ENCODE measurements around the gene WDR82. TPM values are rescaled to one million over a fixed set of nuclear protein-coding genes. Genes with fewer than 3 reads are reported as not detected.

Gene WDR82
- total and polyA plus RNA-seq, 10 of the 15 experiments (the other 5 are each of a cell fraction or from before 2014, with no cell fraction given) = 10.1 to 82.4 (median 48.7) TPM

DNA sequence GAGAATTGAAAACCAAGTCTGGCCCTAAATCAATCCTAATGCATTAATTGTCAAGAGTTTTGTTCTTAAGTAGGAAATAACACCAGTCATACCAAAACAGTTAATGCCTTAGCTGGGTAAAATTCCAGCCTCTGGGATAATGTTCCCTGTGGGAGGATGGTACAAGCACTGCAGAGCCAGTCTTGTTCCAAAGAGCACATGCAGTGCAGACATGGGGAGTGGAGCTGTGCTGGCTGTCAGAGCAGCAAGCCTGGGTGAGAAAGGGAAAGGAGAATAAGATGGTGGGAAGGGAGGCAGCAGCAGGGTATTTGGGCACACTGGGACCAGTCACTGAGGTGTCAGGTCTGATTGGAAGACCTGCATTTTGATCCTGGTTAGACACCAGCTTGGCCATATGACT is 68.4 kb downstream of the WDR82 start:
- no peak for TF ChIP-seq NRF1 (conservative IDR thresholded peaks at IDR 0.05; ENCODE audit: low read depth, low read length)
- TF ChIP-seq IRF4 (IDR thresholded peaks at IDR 0.05; ENCODE audit: low read depth, low read length) = no peak
- TF ChIP-seq SUZ12 (IDR thresholded peaks at IDR 0.05; ENCODE audit: unreplicated experiment) = no peak
- no peak for TF ChIP-seq FOXK2 (IDR thresholded peaks at IDR 0.05)
- no peak for TF ChIP-seq NR2F1 (conservative IDR thresholded peaks at IDR 0.05)
- no peak for TF ChIP-seq PKNOX1 (IDR thresholded peaks at IDR 0.05)
- no peak for TF ChIP-seq ATF3 (IDR thresholded peaks at IDR 0.05; ENCODE audit: borderline replicate concordance, extremely low read depth, low read depth, low read length)
- TF ChIP-seq MTA2 (IDR thresholded peaks at IDR 0.05; ENCODE audit: low read depth) = no peak
- TF ChIP-seq ZBED1 (IDR thresholded peaks at IDR 0.05; ENCODE audit: borderline replicate concordance) = no peak
- no peak for TF ChIP-seq ZBTB40 (IDR thresholded peaks at IDR 0.05; ENCODE audit: borderline replicate concordance)
- TF ChIP-seq, protein P1, sequence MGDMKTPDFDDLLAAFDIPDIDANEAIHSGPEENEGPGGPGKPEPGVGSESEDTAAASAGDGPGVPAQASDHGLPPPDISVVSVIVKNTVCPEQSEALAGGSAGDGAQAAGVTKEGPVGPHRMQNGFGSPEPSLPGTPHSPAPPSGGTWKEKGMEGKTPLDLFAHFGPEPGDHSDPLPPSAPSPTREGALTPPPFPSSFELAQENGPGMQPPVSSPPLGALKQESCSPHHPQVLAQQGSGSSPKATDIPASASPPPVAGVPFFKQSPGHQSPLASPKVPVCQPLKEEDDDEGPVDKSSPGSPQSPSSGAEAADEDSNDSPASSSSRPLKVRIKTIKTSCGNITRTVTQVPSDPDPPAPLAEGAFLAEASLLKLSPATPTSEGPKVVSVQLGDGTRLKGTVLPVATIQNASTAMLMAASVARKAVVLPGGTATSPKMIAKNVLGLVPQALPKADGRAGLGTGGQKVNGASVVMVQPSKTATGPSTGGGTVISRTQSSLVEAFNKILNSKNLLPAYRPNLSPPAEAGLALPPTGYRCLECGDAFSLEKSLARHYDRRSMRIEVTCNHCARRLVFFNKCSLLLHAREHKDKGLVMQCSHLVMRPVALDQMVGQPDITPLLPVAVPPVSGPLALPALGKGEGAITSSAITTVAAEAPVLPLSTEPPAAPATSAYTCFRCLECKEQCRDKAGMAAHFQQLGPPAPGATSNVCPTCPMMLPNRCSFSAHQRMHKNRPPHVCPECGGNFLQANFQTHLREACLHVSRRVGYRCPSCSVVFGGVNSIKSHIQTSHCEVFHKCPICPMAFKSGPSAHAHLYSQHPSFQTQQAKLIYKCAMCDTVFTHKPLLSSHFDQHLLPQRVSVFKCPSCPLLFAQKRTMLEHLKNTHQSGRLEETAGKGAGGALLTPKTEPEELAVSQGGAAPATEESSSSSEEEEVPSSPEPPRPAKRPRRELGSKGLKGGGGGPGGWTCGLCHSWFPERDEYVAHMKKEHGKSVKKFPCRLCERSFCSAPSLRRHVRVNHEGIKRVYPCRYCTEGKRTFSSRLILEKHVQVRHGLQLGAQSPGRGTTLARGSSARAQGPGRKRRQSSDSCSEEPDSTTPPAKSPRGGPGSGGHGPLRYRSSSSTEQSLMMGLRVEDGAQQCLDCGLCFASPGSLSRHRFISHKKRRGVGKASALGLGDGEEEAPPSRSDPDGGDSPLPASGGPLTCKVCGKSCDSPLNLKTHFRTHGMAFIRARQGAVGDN (IDR thresholded peaks at IDR 0.05) = no peak
- ChIA-PET SMC1A (ENCODE audit: uncharacterized antibody, unreplicated experiment) (no interaction called here), POLR2A (interaction anchor here (0.8 to 1.5 kb wide), 2 partner anchors 9 to 39 kb away, joined by 3 read pairs; no protein-coding TSS in a partner anchor), RAD21 (ENCODE audit: unreplicated experiment) (interaction anchor here (1.0 to 1.4 kb wide), 2 partner anchors 11 to 209 kb away, joined by 3 to 4 read pairs; no protein-coding TSS in a partner anchor), CTCF (interaction anchor here (1.1 to 5.6 kb wide), 6 partner anchors 8 to 129 kb away, joined by 3 to 44 read pairs (median 4); partner anchors contain the start of gene TLR9)
- Histone ChIP-seq H3K9ac (ENCODE audit: control insufficient read depth, insufficient read depth, low read length) (no peak overlapping the region), H2AFZ (ENCODE audit: control insufficient read depth, low read depth, low read length) (no peak overlapping the region), H3K9me3 (replicated peaks; ENCODE audit: control insufficient read depth, insufficient read depth, low read length) (no peaks in the 10 kb centered on the region), H3K36me3 (ENCODE audit: control insufficient read depth in 2 of 2, insufficient read depth in 2 of 2, low read length in 1 of 2) (peaks cover 23 to 53% of the 10 kb centered on the region in 2 experiments), H3K4me3 (no peak overlapping the region), H4K20me1 (ENCODE audit: control insufficient read depth, insufficient read depth) (no peaks in the 10 kb centered on the region), H3K4me2 (ENCODE audit: control insufficient read depth, insufficient read depth) (no peak overlapping the region), H3K4me1 (ENCODE audit: control insufficient read depth, insufficient read depth, low read length) (no peaks in the 10 kb centered on the region), H3K27ac (ENCODE audit: control insufficient read depth, insufficient read depth) (no peak overlapping the region), H3K79me2 (ENCODE audit: control insufficient read depth, insufficient read depth, low read length) (no peaks in the 10 kb centered on the region; the same call in 1 of the 2 replicates), H3K27me3 (replicated peaks in 1 of 2; ENCODE audit: control insufficient read depth in 2 of 2, insufficient read depth in 2 of 2, low read length in 1 of 2) (no peaks in the 10 kb centered on the region)
- in situ Hi-C loops (cut with MboI) (no loop called here), intact Hi-C loops (cut with micrococcal nuclease; ENCODE audit: unreplicated experiment) (no loop called here)
- FAIRE-seq (no peak), ATAC-seq (no peak), DNase-seq (ENCODE audit: low read depth, low spot score) (no peak)
- BruUV-seq (replicated peaks) = no TSS peak
